ENCODE measurements around the gene MOGAT2.

DNA sequence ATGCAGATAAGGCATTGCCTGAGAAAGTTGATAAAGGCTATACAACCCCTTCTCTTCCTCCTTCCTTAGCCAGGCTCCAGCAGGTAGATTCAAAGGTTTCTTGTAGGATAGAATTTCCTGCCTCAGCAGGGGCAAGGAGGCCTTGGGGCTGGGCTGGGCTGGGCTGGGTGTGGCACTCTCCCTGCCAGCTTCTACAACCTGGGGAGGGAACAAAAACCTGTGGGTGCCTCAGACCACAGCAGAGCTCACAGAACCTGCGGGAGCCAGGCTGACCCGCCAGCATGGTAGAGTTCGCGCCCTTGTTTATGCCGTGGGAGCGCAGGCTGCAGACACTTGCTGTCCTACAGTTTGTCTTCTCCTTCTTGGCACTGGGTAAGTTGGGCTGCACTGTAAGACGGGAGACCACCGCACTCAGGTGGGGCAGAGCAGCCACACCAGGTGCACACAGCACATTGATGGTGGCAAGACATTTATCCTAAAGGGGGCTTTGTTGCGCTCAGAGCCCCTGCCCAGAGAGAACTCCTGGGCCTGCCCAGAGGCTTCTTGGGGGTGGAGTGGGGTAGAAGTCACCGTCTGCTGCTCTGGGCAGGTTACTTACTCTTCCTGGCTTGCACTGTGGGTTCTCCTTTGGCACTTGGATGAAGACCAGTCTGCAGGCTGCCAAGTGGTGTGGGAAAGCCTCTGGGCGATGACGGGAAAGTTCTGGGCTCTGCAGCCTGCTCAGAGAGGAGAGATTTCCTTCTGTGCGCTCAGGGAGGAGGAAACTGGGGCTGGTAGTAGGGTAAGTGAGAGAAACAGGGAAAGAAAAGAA is at the start of gene MOGAT2:
- TF ChIP-seq, protein P1, sequence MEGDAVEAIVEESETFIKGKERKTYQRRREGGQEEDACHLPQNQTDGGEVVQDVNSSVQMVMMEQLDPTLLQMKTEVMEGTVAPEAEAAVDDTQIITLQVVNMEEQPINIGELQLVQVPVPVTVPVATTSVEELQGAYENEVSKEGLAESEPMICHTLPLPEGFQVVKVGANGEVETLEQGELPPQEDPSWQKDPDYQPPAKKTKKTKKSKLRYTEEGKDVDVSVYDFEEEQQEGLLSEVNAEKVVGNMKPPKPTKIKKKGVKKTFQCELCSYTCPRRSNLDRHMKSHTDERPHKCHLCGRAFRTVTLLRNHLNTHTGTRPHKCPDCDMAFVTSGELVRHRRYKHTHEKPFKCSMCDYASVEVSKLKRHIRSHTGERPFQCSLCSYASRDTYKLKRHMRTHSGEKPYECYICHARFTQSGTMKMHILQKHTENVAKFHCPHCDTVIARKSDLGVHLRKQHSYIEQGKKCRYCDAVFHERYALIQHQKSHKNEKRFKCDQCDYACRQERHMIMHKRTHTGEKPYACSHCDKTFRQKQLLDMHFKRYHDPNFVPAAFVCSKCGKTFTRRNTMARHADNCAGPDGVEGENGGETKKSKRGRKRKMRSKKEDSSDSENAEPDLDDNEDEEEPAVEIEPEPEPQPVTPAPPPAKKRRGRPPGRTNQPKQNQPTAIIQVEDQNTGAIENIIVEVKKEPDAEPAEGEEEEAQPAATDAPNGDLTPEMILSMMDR (conservative IDR thresholded peaks at IDR 0.05; ENCODE audit: low read depth, low read length) = no peak
- TF ChIP-seq CHD1 (IDR thresholded peaks at IDR 0.05; ENCODE audit: low read depth, low read length) (no peak), MAFK (IDR thresholded peaks at IDR 0.05; ENCODE audit: low read depth, low read length) (no peak)
- TF ChIP-seq, protein P2, sequence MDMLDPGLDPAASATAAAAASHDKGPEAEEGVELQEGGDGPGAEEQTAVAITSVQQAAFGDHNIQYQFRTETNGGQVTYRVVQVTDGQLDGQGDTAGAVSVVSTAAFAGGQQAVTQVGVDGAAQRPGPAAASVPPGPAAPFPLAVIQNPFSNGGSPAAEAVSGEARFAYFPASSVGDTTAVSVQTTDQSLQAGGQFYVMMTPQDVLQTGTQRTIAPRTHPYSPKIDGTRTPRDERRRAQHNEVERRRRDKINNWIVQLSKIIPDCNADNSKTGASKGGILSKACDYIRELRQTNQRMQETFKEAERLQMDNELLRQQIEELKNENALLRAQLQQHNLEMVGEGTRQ (IDR thresholded peaks at IDR 0.05; ENCODE audit: low read depth, low read length) = no peak
